ENCODE data around the gene ABHD2.
"Not testable (repeated sequence)": the region's sequence is repeated elsewhere in the genome, so short reads cannot be mapped to it uniquely, and the experiment has no call there.

ABHD2 gene

GRCh38 chr15:89119489-89120478, 31.5 kb downstream of the ABHD2 start:
- DNase-seq (ENCODE audit: low read depth in 3 of 3, low spot score in 1 of 3): no peak

DNA sequence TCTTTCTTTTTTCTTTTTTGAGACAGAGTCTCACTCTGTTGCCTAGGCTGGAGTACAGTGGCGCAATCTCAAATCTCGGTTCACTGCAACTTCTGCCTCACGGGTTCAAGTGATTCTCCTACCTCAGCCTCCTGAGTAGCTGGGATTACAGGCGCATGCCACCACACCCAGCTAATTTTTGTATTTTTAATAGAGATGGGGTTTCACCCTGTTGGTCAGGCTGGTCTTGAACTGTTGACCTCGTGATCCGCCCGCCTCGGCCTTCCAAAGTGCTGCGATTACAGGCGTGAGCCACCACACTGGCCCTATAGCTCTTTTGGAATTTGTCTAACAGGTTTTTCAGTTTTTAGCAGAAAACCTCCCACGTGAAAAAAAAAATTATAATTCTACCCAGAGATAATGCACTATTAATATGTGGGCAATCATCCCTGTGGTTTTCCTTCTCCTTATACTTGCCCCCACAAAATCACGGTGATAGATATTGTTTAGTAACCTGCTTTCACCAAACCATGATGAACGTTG, 32.3 kb downstream of the ABHD2 start:
- not testable (repeated sequence) for DNase-seq (ENCODE audit: low read depth in 3 of 3, low spot score in 1 of 3)

GRCh38 chr15:89121414-89121813, 33.2 kb downstream of the ABHD2 start:
- no peak for DNase-seq (ENCODE audit: low read depth in 3 of 3, low spot score in 1 of 3)

DNA sequence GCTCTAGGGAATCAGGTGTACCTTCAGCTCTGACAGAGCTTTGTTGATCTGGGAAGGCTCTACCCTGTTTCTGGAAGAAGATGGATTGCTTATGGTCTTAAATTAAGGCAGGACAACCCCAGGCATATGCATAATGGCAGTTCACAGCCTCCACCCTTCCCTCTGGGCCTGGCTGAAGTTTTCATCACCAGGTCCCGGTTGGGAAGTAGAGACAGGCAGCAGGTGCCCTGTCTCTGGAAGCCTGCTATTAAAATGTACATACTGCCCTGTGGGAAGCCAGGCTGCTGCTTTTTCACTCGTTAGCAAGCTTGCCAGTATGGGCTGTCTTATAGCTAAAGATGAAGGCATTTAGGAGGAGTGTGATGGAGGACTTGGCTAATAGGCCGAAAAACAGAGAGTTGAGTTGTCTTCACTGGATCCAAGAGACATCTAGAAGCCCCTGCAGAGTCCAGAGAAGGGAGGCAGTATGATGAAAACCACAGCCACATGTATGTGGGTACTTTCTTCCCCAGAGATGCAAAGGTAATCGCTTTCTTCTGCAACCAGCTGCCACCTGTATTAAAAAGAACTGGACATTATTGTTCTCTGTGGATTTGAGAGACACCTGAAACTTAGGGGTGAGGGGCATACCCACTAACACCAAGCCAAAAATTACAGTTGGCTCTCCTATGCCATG, 34.4 kb downstream of the ABHD2 start:
- no peak for DNase-seq (ENCODE audit: low read depth in 3 of 3, low spot score in 1 of 3)

- DNase-seq (ENCODE audit: low read depth in 3 of 3, low spot score in 1 of 3): no peak
Measured at GRCh38 chr15:89123181-89123525, 34.9 kb downstream of the ABHD2 start.

- DNase-seq (ENCODE audit: low read depth in 3 of 3, low spot score in 1 of 3): no peak
Measured at GRCh38 chr15:89125088-89125826, 37.0 kb downstream of the ABHD2 start.

DNA sequence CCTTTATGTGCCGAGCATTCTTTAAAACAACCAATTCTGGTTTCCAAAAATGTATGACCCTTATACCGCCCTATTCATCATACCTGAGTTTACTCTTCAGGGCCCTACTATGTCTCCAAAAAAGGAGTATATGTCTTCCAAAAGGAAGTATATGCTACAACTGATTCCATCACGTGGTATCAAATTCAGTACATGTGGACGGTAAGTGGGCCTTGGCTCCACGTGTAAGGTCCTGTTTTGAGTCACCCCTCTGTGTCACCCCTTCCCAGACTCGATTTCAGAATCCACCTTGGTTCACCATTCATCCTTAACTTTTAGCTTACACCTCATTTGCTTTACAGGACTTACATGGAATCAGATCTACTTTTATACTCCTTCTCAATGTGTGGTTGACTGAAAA, 37.8 kb downstream of the ABHD2 start:
- no peak for DNase-seq (ENCODE audit: low read depth in 3 of 3, low spot score in 1 of 3)

GRCh38 chr15:89127054-89127702, 38.9 kb downstream of the ABHD2 start:
- DNase-seq (ENCODE audit: low read depth in 3 of 3, low spot score in 1 of 3): no peak

DNA sequence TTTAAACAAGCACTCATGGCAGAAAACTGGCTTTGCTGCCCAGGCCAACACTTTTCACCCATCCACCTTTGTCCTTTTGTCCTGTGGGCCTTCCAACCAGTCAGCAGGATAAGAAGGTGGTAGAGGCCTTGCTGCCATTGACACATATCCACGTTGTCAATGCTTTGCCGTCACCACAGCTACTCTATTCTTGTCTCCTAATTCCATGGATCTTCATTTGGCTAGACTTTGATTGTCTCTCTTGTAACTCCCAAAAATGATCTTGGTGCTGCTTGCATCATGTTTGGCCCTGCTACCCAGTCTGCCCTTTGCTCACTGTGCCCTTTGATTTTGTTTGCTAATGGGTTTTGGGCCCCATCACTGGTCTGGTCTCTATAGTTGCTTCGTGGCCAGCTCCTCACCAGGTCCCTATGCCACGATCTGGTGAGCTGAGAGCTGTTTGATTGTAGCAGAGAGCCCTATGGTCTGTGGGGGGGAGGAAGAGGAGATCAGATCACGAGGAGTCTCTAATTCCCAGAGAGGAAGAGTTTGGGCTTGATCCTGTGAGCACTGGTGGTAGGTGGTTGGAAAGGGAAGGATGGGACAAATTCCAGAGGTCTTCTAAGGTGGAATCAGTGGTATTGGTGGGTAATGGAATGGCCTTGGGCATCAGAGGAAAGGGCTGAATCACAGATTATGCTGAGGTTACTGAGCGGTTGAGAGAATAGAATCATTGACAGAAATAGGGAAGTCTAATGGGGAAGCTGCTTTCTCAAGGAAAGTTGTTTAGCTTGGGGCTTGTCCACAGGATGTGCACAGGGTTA, 40.3 kb downstream of the ABHD2 start:
- DNase-seq (ENCODE audit: low read depth in 3 of 3, low spot score in 1 of 3): no peak

GRCh38 chr15:89129123-89129815, 41.0 kb downstream of the ABHD2 start:
- DNase-seq (ENCODE audit: low read depth in 3 of 3, low spot score in 1 of 3): peak in 1 of 3 donors; percentile 48

GRCh38 chr15:89129816-89130134, 41.5 kb downstream of the ABHD2 start:
- no peak for DNase-seq (ENCODE audit: low read depth in 3 of 3, low spot score in 1 of 3)

DNA sequence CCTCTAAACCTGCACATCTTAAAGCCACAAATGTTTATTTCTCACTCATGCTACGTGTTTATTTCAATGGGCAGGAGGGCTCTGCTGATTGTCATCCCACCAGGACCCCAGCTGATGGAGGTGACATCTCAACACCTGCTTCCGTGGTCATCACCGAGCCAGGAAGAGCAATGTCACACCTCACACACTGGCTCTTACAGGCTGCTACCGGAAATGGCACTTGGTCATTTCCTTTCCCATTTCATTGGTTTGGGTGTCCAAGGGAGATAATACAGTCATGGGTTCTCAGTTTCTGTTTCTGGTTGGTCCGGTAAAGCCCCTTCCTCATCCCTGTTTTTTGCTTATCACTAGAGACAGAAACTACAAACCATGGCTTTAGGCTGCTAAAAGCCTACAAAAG, 41.9 kb downstream of the ABHD2 start:
- DNase-seq (ENCODE audit: low read depth in 3 of 3, low spot score in 1 of 3): no peak

DNA sequence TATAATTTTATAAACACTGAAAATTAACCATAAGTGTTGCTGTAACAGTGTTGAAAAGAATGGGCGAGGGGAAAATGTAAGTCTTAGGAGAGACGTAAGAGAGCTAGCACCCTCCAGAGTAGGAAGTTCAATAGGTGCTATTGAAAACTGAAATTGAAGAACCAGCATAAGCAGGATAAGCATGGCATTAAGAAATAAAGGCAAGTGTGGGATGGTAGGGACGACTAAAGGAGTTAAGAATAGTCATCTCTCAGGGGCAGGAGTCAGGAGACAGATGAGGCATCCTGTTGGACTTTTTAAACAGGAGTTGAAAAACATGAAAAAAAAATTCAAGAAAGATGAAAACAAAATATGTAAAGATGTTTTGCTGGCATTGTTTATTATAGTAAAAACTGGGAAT, 43.5 kb downstream of the ABHD2 start:
- no peak for DNase-seq (ENCODE audit: low read depth in 3 of 3, low spot score in 1 of 3)

DNA sequence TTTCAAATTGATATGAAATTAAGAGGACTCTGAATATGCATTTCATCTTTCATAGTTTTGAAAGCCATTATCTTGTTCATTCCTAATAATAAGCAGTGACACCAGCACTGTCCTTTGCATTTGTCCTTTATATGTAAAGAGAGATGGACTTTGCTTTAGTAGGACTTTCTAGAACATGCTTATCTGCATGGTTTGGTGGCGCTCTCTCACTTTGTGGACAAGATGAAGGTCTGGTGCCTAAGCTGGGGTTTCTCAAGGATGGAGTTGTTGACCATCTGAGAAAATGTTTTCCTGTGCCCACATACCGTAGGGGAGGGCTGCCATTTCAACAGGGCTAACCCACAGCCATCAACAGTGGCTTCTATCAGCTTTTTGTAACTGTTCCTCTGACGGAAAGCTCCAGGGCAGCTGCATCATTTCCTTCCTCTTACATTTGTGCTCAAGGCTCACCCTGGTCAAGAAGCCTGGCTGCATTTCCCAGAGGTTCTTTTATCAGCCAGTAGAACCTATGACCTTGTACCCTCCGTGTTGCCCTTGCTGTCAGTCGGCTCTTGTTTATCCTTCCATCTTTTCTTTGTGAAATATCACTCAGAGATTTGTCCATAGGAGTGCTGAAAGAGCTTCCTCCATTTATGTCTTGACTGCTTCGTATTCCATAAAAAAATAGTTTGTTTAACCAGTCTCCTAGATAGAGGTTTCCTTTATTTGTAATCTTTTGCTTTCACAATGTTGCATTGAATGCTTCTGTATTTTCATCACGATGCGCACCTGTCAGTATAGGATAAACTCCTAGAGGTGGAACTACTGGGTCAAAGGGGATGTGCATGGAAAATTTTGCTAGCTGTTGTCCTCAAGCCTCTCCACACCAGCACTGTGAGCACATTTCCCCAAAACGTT, 44.6 kb downstream of the ABHD2 start:
- DNase-seq (ENCODE audit: low read depth in 3 of 3, low spot score in 1 of 3): no peak

DNA sequence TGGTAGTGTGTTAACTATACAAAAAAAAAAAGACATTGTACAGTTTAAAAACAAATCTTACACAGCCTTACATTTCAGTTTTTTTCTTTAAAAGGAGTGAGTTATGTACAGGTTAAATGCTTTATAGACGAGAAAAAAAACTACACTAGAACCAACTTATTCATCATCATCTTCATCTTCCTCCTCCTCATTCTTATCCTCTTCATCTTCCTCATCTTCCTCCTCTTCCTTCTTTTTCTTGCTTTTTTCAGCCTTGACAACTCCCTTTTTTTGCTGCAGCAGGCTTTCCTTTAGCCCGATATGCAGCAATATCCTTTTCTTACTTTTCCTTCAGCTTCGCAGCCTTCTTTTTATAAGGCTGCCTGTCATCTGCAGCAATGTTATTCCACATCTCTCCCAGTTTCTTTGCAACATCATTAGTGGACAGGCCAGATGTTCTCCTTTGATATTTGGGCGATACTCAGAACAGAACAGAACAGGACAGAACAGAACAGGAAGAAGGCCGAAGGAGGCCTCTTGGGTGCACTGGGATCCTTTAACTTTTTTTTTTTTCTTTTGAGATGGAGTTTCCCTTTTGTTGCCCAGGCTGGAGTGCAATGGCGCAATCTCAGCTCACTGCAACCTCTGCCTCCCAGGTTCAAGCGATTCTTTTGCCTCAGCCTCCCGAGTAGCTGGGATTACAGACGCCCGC, 47.3 kb downstream of the ABHD2 start:
- DNase-seq (ENCODE audit: low read depth in 3 of 3, low spot score in 1 of 3): not testable (repeated sequence)

DNA sequence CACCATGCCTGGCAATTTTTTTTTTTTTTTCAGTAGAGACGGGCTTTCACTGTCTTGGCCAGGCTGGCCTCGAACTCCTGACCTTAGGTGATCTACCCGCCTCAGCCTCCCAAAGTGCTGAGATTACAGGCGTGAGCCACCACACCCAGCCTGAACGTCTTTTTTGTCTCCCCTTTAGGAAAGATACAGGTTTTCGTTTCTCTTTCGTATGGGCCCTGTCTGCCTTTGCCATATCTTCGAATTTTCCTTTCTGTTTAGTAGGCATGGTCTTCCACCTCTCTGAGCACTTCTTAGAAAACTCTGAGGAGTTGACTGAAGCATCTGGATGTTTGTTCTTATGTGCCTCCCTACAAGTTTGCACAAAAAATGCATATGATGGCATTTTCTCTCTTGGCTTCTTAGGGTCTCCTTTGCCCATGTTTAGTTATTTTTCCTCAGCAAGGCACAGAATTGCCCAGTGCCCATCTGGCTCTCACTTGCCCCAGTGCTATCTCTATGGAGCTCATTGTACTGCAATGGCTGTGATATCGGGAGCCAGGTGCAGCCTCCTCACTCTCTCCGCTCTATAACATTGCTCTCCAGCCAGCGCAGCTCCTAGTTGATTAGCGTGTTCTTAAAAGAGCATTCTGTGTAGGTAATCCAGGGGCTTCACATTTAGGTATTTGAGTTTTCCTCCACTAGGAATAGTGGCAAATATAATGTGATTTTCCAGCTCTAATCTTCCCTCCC, 48.0 kb downstream of the ABHD2 start:
- no peak for DNase-seq (ENCODE audit: low read depth in 3 of 3, low spot score in 1 of 3)

Measured in stimulated activated CD4-positive, alpha-beta T cell treated with anti-CD3 and anti-CD28 coated beads, TNF-alpha, amount 100 ng/mL, for 1 hour (primary cell).